GM18909 (cell line): Measurements from ENCODE around the gene CDC42EP3.

Experiments used
- ATAC-seq: cut with Tn5 transposase; IDR thresholded peaks from one replicate; pipeline ENCODE4 v1.9.1; 2021; ENCODE audit warnings: mild to moderate bottlenecking; ENCODE audit not compliant: unreplicated experiment, poor library complexity

Gene CDC42EP3

DNA sequence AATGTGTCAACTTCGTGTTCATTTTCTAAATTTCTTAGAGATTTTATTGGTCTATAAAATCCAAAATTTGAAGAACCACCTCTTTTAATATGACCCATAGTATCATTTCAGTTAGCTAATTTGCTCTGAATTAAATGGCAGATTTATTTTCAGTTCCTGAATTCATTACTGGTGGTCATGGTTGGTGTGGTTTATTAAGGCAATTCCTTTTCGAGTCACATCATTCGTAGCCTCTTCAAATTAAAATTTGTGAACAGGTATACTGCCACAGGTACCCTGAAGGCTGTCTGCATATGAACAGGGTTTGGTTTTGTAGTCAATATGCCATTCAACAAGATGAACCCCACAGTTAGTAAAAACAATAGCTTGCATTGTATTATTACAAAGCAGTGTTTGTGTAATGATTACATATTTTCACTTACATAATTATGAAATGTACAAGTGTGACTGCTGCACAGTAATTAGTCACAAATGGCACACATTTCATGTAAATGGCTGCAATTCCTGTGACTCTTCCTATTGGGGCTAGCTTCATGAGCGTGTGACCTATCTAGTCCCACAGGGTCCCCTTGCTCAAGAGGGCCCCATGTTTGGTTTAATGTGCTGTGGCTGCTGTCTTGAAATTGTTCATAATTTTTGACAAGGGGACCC lies 48.9 kb downstream of the CDC42EP3 start:
- ATAC-seq = no peak

GRCh38 chr2:37621199-37621598 lies 50.2 kb downstream of the CDC42EP3 start:
- ATAC-seq = no peak

GRCh38 chr2:37619959-37620300 lies 51.5 kb downstream of the CDC42EP3 start:
- ATAC-seq = no peak

DNA sequence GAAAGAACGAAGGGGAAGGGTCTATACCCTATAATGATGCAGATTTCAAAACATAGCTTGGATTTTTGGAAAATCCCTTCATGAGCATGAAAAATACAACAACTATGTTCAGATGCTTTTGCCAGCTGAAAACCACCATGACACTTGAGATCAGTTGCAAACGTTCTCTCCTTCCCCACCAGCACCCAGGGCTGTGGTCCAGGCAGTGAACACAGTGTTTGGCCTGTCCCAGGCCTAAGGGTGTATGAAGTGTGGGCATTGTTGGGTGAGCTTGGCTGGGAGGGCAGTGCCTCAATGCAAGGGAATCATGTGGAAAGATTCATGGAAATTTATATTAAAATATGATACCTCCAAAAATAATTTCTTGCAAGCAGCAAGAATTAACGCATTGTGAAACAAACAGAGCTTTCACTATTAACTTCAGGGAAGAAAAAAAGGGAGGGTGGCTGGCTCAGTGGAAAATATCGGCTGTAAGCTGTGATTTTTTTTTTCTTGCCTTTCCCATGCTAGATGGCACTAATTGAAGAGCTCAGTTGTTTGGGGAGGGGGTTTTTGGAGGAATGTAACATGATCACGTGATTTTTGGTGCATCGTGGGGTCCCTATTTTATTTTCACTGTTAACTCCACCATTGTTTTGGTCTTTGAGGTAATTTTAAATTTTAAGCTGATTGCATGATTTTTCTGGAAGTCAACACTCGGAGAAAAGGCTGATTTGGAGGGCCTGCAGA lies 52.0 kb downstream of the CDC42EP3 start:
- ATAC-seq = no peak

- no peak for ATAC-seq
Observed at GRCh38 chr2:37618326-37618725, 53.1 kb downstream of the CDC42EP3 start.

GRCh38 chr2:37617119-37617892 lies 54.1 kb downstream of the CDC42EP3 start:
- ATAC-seq = no peak

DNA sequence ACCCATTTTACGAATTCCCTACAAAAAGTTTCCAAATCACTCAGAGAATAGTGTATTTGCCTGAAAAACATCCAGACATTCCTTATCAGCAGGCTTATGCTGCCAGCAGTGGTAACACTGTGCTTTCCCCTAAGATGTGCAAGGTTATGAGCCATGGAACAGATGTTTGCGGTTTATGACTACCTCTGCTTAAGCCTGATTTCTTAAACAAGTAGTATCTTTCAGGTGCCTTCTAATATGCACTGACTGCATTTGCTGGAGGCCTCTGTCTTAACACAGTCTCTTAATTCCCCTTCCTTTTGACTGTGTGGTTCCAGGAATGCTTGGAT lies 54.8 kb downstream of the CDC42EP3 start:
- no peak for ATAC-seq

DNA sequence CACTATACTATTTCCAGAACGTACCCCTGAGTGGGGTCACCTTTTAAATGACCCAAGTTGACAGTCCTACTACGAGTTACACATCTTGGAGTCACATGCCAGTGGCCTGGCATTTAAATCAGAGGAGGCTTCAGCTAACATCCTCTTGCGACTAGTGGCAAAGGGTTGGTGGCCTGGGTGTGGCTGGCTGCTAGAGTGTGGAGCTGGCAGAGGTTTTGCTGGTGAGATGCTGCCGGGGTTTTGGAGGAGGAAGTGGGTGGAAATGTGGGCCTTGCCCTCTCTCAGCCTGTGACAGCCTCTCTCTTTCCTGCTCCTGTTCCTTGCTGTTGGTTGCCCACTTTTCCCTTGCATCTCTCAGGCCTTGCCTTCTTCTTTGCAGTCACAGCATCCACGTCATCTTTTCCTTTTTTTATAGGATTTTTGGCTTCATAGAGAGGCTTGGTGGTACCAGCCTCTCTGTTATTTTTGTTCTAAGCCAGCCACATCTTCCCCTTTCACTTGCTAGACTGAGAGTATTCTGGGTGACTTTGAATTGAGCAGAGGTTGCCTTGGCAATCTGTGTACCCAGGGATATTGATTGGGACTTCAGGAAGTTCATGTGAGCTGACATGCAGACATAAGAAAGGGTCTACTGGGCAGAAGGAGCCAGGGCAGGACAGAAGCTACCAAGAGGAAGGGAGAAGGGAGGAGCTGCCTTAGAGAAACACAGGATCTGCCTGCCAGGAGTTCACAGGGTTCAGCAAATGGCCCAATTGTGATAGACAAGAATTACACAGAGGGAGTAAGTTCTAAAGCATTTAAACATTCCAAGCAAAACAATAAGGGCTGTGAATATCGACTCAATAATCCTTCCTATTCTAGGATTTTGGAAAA lies 55.4 kb downstream of the CDC42EP3 start:
- peak; percentile 55 for ATAC-seq

- no peak for ATAC-seq
Observed at GRCh38 chr2:37614061-37614738, 57.2 kb downstream of the CDC42EP3 start.

DNA sequence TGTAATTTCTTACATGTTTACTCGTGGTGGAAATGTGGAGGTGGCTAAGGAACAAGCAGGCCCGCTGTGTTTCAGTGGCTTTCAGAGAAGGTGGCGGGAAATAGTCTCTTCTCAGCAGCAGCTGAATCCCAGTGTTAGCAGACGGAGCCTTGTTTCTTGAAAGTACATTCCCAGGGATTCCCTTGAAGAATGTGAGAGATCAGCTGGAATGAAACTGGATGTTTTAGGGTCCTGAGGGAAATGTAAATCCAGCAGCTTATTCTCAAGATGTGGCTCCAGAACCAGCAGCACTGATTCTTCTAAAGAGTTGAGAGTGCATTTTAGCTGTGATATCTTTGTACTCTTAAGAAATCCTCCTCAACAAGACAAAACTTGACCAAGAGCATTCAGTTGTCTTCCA lies 59.1 kb downstream of the CDC42EP3 start:
- ATAC-seq = no peak

GRCh38 chr2:37610638-37611289 lies 60.7 kb downstream of the CDC42EP3 start:
- ATAC-seq = no peak

GRCh38 chr2:37609782-37610181 lies 61.7 kb downstream of the CDC42EP3 start:
- ATAC-seq = no peak

- ATAC-seq = no peak
Observed at GRCh38 chr2:37604716-37605115, 66.7 kb downstream of the CDC42EP3 start.

GRCh38 chr2:37602702-37603101 lies 68.7 kb downstream of the CDC42EP3 start:
- ATAC-seq = no peak

DNA sequence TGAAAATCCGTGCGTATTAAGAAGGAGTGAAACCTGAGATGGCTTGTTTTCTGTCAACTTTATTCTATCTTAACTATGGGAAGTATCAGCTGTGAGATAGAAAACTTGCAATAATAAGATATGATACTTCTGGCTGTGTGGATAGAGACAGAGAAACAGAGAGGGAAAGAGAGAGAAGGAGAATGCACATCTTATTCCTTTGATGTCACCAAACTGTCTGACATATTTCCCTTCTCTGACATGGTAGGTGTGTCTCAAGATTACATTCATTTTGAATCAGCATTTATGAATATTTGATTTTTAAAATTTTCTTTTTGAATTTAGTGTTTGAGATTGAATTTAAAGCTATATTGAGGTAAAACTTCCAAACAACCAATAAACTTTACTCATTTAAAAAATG lies 69.4 kb downstream of the CDC42EP3 start:
- no peak for ATAC-seq

DNA sequence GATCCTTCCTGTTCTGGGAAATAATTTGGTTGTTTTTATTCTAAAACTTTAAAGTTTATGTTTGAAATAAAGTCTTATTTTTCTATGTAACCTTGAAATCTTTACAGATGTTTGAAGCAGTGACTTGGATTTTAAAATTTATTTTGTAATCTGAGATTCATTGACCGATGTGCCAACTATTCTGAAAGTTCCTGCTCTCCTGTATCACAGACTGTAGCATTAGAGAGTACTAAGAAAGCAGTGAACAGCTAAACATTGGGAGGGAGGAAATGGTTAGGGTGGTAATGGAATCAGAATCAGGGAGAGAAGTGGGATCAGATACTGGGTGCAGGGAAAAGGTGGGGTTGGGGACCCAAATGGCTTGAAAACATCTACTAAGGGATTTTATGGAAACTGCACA lies 69.9 kb downstream of the CDC42EP3 start:
- ATAC-seq = no peak

GRCh38 chr2:37600735-37601134 lies 70.7 kb downstream of the CDC42EP3 start:
- peak; percentile 58 for ATAC-seq

DNA sequence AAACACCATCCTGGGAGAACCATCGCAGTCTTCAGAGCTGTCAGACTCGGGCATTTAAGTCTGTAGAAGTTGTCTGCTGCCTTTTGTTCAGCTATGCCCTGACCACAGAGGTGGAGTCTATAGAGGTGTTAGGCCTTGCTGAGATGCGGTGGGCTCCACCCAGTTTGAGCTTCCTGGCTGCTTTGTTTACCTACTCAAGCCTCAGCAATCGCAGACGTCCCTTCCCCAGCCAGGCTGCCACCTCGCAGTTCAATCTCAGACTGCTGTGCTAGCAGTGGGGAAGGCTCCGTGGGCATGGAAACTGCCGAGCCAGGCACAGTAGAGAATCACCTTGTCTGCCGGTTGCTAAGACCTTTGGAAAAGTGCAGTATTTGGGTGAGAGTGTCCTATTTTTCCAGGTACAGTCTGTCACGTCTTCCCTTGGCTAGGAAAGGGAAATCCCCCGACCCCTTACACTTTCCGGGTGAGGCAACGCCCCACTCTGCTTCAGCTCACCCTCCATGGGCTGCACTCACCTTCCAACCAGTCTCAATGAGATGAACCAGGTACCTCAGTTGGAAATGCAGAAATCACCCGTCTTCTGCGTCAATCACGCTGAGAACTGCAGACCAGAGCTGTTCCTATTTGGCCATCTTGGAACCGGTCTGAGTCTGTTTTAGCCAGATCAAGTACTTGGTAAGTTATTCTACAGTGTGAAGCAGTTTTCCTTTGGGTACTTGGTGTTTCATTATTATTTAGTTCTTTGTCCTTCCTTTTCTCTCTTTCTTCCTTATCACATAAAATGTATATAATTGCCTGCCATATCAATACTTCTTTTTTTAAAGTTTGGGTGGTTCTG lies 71.5 kb downstream of the CDC42EP3 start:
- no peak for ATAC-seq

GRCh38 chr2:37593694-37594093 lies 77.7 kb downstream of the CDC42EP3 start:
- ATAC-seq = no peak
